C4-2B (cell line): ENCODE results near the gene API5.

Experiments used
- H3K27ac ChIP-seq: fragments of 450-650 bp; 2 replicates; pipeline ENCODE4 v1.5.1; 2017
- CTCF ChIP-seq: fragments of 450-650 bp; conservative IDR thresholded peaks from 2 replicates; pipeline ENCODE4 v1.5.1; 2017; ENCODE audit warnings: mild to moderate bottlenecking
- ZFX ChIP-seq: fragments of 450-650 bp; IDR thresholded peaks from 2 replicates; pipeline ENCODE4 v1.6.1; 2017

Gene API5

DNA sequence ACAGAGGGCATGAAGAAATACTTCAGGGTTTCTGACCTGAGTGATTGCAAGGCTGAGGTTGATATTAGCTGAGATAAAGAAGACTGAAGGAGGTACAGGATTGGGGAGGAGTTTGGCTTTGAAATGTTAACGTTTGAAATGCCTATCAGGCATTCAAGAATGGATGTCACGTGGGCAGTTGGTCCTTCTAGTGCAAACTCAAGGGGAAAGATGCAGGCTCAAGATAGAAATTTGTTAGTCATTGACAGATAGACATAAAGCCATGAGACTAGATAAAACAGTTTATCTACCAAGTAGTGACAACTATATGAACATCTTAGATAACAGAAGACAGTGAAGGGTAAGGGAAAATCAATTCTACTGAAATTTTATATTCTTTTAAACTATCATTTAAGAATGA, 70.0 kb downstream of the API5 start:
- TF ChIP-seq ZFX (no peak), CTCF (no peak)
- H3K27ac ChIP-seq: no peak overlapping the region

DNA sequence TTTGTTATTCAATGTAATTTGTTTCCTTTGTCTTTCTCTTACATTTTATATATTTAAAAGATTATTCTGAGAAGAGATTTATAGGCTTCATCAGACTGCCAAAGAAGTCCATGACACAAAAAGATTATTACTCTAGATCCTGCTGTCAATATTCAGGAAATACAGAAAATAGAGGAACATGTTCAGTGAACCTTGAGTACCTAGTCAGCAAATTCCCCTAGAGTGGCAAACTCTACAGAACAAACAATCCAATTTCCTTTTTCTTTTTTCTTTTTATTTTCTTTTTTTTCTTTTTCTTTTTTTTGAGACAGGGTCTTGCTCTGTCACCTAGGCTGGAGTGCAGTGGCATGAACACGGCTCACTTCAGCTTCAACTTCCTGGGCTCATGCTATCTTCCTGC, 70.8 kb downstream of the API5 start:
- no peak overlapping the region for H3K27ac ChIP-seq
- TF ChIP-seq ZFX: no peak
- TF ChIP-seq CTCF: no peak

DNA sequence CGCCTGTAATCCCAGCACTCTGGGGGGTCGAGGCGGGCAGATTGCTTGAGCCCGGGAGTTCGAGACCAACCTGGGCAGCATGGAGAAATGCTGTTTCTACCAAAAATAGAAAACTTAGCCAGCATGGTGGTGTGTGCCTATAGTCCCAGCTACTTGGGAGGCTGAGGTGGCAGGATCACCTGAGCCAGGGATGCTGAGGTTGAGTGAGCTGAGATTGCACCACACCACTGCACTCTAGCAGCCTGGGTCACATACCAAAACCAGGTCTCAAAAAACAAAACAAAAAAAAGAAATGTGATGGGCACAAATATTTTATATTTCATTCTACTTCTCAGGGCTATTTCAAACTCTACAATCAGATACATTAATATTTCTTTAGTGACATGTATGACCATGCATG, 72.6 kb downstream of the API5 start:
- no peak overlapping the region for H3K27ac ChIP-seq
- TF ChIP-seq ZFX (no peak), CTCF (no peak)

DNA sequence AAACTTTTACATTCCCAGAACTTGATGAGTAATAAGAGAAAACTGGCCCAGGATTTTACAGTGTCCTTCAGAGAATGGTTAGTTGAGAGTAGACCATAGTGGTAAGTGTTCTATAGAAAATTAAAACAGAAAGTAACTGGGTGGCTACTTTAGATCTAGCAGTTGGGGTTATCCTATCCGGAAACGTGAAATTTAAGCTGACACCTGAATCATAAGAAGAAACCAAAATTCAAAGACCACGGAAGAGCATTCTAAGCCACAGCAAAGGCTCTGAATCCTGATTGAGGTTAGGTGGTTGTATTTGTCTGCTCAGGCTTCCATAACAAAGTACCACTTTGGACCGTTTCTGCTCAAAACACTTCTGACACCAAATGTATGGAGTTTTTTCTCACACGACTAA, 80.9 kb downstream of the API5 start:
- TF ChIP-seq CTCF (no peak), ZFX (no peak)

DNA sequence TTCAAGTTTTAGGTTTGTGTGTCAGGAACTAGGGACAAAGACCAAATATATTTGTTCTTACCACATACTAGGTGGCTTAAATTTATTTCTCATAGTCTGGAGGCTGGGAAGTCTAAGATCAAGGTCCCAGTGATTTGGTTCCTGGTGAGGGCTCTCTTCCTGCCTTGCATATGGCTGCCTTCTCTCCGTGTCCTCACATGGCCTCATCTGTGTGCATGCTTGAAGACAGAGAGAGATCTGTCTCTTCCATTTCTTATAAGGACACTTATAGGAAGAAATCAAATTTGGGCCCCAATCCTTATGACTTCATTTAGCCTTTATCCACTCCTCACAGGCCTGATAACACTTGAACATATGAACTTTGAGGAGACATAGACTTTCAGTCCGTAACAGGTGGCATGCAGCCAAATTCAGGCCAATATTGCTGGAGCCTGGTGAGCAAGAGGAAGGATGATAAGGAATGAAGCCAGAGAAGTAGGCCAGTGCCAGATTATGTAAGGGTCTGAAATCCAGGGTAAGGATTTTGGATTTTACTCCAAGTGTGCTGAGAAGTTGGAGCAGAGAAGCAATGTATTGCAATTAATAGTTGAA, 82.1 kb downstream of the API5 start:
- H3K27ac ChIP-seq: no peak overlapping the region
- no peak for TF ChIP-seq CTCF
- no peak for TF ChIP-seq ZFX

More for the DNA sequence above, 80.9 kb downstream of the API5 start:
- H3K27ac ChIP-seq: no peak overlapping the region
